ENCODE data around the gene CCDC110. TPM values are rescaled to one million over a fixed set of nuclear protein-coding genes. Genes with fewer than 3 reads are reported as not detected.
A peak's percentile ranks its signal among the peaks of the same experiment; 100 is the strongest.

Gene CCDC110
- total RNA-seq, 6 experiments from 2014 or later: not detected

GRCh38 chr4:185472103-185472542 lies 590 bp upstream of the CCDC110 start:
- Mint-ChIP-seq H3K9me3 (no peaks in the 10 kb centered on the region), H3K36me3 (ENCODE audit: low read depth) (no peaks in the 10 kb centered on the region), H3K27ac (peak overlapping the region; percentile 64), H3K4me3 (peak overlapping the region; percentile 89), H3K4me1 (ENCODE audit: low read depth) (0 out of 2 replicates have a peak, but pooled peaks cover 6% of the 10 kb centered on the region), H3K27me3 (ENCODE audit: insufficient read depth) (peaks cover 39% of the 10 kb centered on the region)
- TF ChIP-seq, protein P1, sequence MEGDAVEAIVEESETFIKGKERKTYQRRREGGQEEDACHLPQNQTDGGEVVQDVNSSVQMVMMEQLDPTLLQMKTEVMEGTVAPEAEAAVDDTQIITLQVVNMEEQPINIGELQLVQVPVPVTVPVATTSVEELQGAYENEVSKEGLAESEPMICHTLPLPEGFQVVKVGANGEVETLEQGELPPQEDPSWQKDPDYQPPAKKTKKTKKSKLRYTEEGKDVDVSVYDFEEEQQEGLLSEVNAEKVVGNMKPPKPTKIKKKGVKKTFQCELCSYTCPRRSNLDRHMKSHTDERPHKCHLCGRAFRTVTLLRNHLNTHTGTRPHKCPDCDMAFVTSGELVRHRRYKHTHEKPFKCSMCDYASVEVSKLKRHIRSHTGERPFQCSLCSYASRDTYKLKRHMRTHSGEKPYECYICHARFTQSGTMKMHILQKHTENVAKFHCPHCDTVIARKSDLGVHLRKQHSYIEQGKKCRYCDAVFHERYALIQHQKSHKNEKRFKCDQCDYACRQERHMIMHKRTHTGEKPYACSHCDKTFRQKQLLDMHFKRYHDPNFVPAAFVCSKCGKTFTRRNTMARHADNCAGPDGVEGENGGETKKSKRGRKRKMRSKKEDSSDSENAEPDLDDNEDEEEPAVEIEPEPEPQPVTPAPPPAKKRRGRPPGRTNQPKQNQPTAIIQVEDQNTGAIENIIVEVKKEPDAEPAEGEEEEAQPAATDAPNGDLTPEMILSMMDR (IDR thresholded peaks at IDR 0.05): no peak
- no peak for DNase-seq

GRCh38 chr4:185470501-185471195 lies 885 bp downstream of the CCDC110 start:
- Mint-ChIP-seq H3K27me3 (ENCODE audit: insufficient read depth) (peaks cover 40% of the 10 kb centered on the region), H3K27ac (no peak overlapping the region), H3K9me3 (no peaks in the 10 kb centered on the region), H3K4me1 (ENCODE audit: low read depth) (0 out of 2 replicates have a peak, but pooled peaks cover 6% of the 10 kb centered on the region), H3K36me3 (ENCODE audit: low read depth) (no peaks in the 10 kb centered on the region), H3K4me3 (peak overlapping the region; percentile 79)
- DNase-seq: no peak
- TF ChIP-seq, protein P1 (IDR thresholded peaks at IDR 0.05): no peak

DNA sequence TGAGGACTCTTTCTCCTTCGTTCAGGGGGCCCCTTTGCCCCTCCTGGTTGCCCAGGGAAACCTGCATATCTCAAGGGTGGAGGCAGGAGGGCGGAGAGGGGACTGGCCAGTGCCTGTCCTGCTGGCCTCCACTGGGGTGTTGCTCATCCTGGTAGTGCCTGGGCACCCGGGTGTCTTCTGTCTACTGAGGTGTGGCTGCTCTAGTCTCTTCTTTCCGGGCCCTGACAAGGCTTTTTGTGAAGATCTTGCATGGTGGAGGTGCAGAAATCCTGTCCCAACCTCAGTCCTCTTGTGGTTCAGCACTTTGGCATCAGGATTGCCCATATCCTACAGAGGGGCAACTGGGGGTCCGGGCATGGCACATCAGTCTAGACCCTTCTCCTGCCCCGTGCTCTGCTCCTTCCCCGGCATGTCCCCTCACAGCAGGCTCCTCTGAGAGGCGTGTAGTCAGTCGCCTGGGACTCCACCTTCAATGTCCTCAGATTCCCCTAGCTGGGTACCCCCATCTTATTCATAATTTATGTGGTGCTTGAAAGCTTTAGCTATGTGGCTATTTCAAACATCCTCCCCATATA lies 1.9 kb downstream of the CCDC110 start:
- no peaks in the 10 kb centered on the region for H3K36me3 Mint-ChIP-seq (ENCODE audit: low read depth)
- 0 out of 2 replicates have a peak, but pooled peaks cover 6% of the 10 kb centered on the region for H3K4me1 Mint-ChIP-seq (ENCODE audit: low read depth)
- DNase-seq: no peak
- no peak overlapping the region for H3K27ac Mint-ChIP-seq
- TF ChIP-seq, protein P1 (IDR thresholded peaks at IDR 0.05): no peak
- no peak overlapping the region for H3K4me3 Mint-ChIP-seq
- no peaks in the 10 kb centered on the region for H3K9me3 Mint-ChIP-seq
- peaks cover 40% of the 10 kb centered on the region for H3K27me3 Mint-ChIP-seq (ENCODE audit: insufficient read depth)

GRCh38 chr4:185468999-185469398 lies 2.5 kb downstream of the CCDC110 start:
- Mint-ChIP-seq H3K9me3 (no peaks in the 10 kb centered on the region), H3K4me1 (ENCODE audit: low read depth) (0 out of 2 replicates have a peak, but pooled peaks cover 6% of the 10 kb centered on the region), H3K27me3 (ENCODE audit: insufficient read depth) (peaks cover 42% of the 10 kb centered on the region)

DNA sequence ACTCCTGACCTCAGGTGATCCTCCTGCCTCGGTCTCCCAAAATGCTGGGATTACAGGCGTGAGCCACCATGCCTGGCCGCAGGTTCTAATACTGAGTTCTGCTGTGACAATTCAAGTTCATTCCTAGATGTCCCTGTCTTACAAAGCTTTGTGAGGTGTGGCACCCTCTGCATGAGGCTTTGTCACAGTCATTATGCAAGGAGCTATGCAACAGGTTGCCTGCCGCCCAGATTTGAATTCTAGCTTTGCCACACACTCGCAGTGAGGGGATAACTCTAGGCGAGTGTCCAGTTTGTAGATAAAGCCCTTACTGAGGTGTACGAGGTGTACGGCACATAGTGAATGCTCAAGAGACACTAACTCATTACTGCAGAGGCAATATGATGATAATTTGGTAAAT lies 3.5 kb downstream of the CCDC110 start:
- H3K27me3 Mint-ChIP-seq (ENCODE audit: insufficient read depth): peaks cover 46% of the 10 kb centered on the region
- H3K4me1 Mint-ChIP-seq (ENCODE audit: low read depth): 0 out of 2 replicates have a peak, but pooled peaks cover 6% of the 10 kb centered on the region
- TF ChIP-seq, protein P1 (IDR thresholded peaks at IDR 0.05): no peak
- DNase-seq: no peak
- H3K4me3 Mint-ChIP-seq: no peak overlapping the region
- no peaks in the 10 kb centered on the region for H3K36me3 Mint-ChIP-seq (ENCODE audit: low read depth)
- H3K9me3 Mint-ChIP-seq: no peaks in the 10 kb centered on the region
- H3K27ac Mint-ChIP-seq: no peak overlapping the region

More at GRCh38 chr4:185468999-185469398, 2.5 kb downstream of the CCDC110 start:
- H3K4me3 Mint-ChIP-seq: no peak overlapping the region
- no peak for DNase-seq
- H3K27ac Mint-ChIP-seq: no peak overlapping the region
- no peaks in the 10 kb centered on the region for H3K36me3 Mint-ChIP-seq (ENCODE audit: low read depth)
- TF ChIP-seq, protein P1 (IDR thresholded peaks at IDR 0.05): no peak
